ENCODE results near the gene MORF4L2.

Gene MORF4L2

GRCh38 chrX:103681443-103681842, 5.1 kb downstream of the MORF4L2 start:
- H2AFZ ChIP-seq (ENCODE audit: low read depth, low read length): no peak overlapping the region
- H3K36me3 ChIP-seq (ENCODE audit: insufficient read depth, low read length): peaks cover 70% of the 10 kb centered on the region
- H3K9me3 ChIP-seq (ENCODE audit: insufficient read depth, low read length, severe bottlenecking): no peaks in the 10 kb centered on the region
- H3K27ac ChIP-seq (ENCODE audit: low read length): no peak overlapping the region
- TF ChIP-seq CTCF (IDR thresholded peaks at IDR 0.05; ENCODE audit: borderline replicate concordance, extremely low read depth, low read length, poor library complexity, severe bottlenecking) (no peak), EZH2 (IDR thresholded peaks at IDR 0.05; ENCODE audit: borderline replicate concordance, low read depth, low read length, severe bottlenecking) (no peak)
- peaks cover 32% of the 10 kb centered on the region for H3K79me2 ChIP-seq (ENCODE audit: insufficient read depth, low read length)
- no peaks in the 10 kb centered on the region for H3K27me3 ChIP-seq (ENCODE audit: insufficient read depth, low read length, poor library complexity)
- peaks cover 18% of the 10 kb centered on the region for H3K4me1 ChIP-seq (ENCODE audit: insufficient read depth, low read length)
- H3K4me2 ChIP-seq (ENCODE audit: insufficient read depth, low read length): no peak overlapping the region
- H3K9ac ChIP-seq (ENCODE audit: low read depth, low read length): no peak overlapping the region
- ATAC-seq (ENCODE audit: insufficient read depth, low read depth) (no peak), DNase-seq (no peak)
- H4K20me1 ChIP-seq (ENCODE audit: insufficient read depth, low read length): peaks cover 10% of the 10 kb centered on the region; the same call in 1 of the 2 replicates
- H3K4me3 ChIP-seq (ENCODE audit: low read depth in 1 of 2, low read length in 2 of 2): no peak overlapping the region

GRCh38 chrX:103678199-103678993, 8.1 kb downstream of the MORF4L2 start:
- Histone ChIP-seq H3K4me3 (ENCODE audit: low read depth in 1 of 2, low read length in 2 of 2) (no peak overlapping the region), H3K36me3 (ENCODE audit: insufficient read depth, low read length) (peaks cover 59% of the 10 kb centered on the region), H3K9ac (ENCODE audit: low read depth, low read length) (no peak overlapping the region), H4K20me1 (ENCODE audit: insufficient read depth, low read length) (no peaks in the 10 kb centered on the region), H3K4me1 (ENCODE audit: insufficient read depth, low read length) (no peaks in the 10 kb centered on the region), H3K4me2 (ENCODE audit: insufficient read depth, low read length) (no peak overlapping the region), H3K27me3 (ENCODE audit: insufficient read depth, low read length, poor library complexity) (no peaks in the 10 kb centered on the region), H2AFZ (ENCODE audit: low read depth, low read length) (no peak overlapping the region), H3K9me3 (ENCODE audit: insufficient read depth, low read length, severe bottlenecking) (no peaks in the 10 kb centered on the region), H3K27ac (ENCODE audit: low read length) (no peak overlapping the region), H3K79me2 (ENCODE audit: insufficient read depth, low read length) (peaks cover 3% of the 10 kb centered on the region; the same call in 1 of the 2 replicates)
- DNase-seq: no peak
- TF ChIP-seq EZH2 (IDR thresholded peaks at IDR 0.05; ENCODE audit: borderline replicate concordance, low read depth, low read length, severe bottlenecking): no peak
- TF ChIP-seq CTCF (IDR thresholded peaks at IDR 0.05; ENCODE audit: borderline replicate concordance, extremely low read depth, low read length, poor library complexity, severe bottlenecking): no peak
- no peak for ATAC-seq (ENCODE audit: insufficient read depth, low read depth)

- no peak overlapping the region for H3K27ac ChIP-seq (ENCODE audit: low read length)
- H3K9me3 ChIP-seq (ENCODE audit: insufficient read depth, low read length, severe bottlenecking): no peaks in the 10 kb centered on the region
- no peak overlapping the region for H3K4me3 ChIP-seq (ENCODE audit: low read depth in 1 of 2, low read length in 2 of 2)
- peak; percentile 33 for ATAC-seq (ENCODE audit: insufficient read depth, low read depth)
- no peak overlapping the region for H3K9ac ChIP-seq (ENCODE audit: low read depth, low read length)
- no peaks in the 10 kb centered on the region for H3K27me3 ChIP-seq (ENCODE audit: insufficient read depth, low read length, poor library complexity)
- no peaks in the 10 kb centered on the region for H4K20me1 ChIP-seq (ENCODE audit: insufficient read depth, low read length)
- TF ChIP-seq CTCF (IDR thresholded peaks at IDR 0.05; ENCODE audit: borderline replicate concordance, extremely low read depth, low read length, poor library complexity, severe bottlenecking): no peak
- no peak for TF ChIP-seq EZH2 (IDR thresholded peaks at IDR 0.05; ENCODE audit: borderline replicate concordance, low read depth, low read length, severe bottlenecking)
- no peaks in the 10 kb centered on the region for H3K4me1 ChIP-seq (ENCODE audit: insufficient read depth, low read length)
- DNase-seq: no peak
- no peak overlapping the region for H2AFZ ChIP-seq (ENCODE audit: low read depth, low read length)
- no peak overlapping the region for H3K4me2 ChIP-seq (ENCODE audit: insufficient read depth, low read length)
- H3K36me3 ChIP-seq (ENCODE audit: insufficient read depth, low read length): peaks cover 34% of the 10 kb centered on the region
- no peaks in the 10 kb centered on the region for H3K79me2 ChIP-seq (ENCODE audit: insufficient read depth, low read length)
Measured at GRCh38 chrX:103674531-103675454, 11.7 kb downstream of the MORF4L2 start.

Data from DND-41 (cell line).